Measurements from ENCODE around the gene PHIP. TPM values are rescaled to one million over a fixed set of nuclear protein-coding genes. Genes with fewer than 3 reads are reported as not detected.

The PHIP gene
- total and polyA plus RNA-seq, 10 of the 15 experiments (the other 5 are each of a cell fraction or from before 2014, with no cell fraction given) = 8.5 to 34.6 (median 17.9) TPM

DNA sequence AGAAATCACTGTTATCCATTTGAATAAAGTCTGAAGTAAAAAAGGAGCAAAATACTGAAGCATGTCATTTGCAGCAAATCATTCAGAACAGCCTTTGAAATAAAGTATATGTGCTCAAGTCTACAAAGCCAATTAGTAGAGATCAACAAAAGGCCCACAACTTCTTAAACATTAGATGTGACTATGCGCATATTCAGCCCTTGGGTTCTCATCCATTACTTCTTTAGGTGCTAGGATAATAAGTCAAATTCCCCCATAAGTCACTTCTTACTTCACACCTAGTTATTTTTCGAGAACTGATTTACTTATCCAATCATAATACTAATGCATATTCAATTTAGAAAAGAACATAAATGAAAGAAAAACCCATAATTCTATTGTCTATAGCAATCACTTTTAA, 31.0 kb downstream of the PHIP start:
- no peaks in the 10 kb centered on the region; the same call in none of the 2 replicates for H3K79me2 ChIP-seq (ENCODE audit: control insufficient read depth, insufficient read depth, low read length)
- CTCF ChIA-PET = no interaction called here
- no peak for FAIRE-seq
- no peaks in the 10 kb centered on the region; the same call in 2 of the 3 replicates for H3K9me3 ChIP-seq (replicated peaks; ENCODE audit: control insufficient read depth, insufficient read depth, low read length)
- in situ Hi-C loops (cut with MboI) = no loop called here
- RAD21 ChIA-PET (ENCODE audit: unreplicated experiment) = no interaction called here
- H3K4me2 ChIP-seq (ENCODE audit: control insufficient read depth, insufficient read depth) = no peak overlapping the region
- H3K27me3 ChIP-seq (replicated peaks in 1 of 2; ENCODE audit: control insufficient read depth in 2 of 2, insufficient read depth in 2 of 2, low read length in 1 of 2) = no peaks in the 10 kb centered on the region
- H4K20me1 ChIP-seq (ENCODE audit: control insufficient read depth, insufficient read depth) = no peaks in the 10 kb centered on the region
- no TSS peak for BruUV-seq (replicated peaks)
- POLR2A ChIA-PET = no interaction called here
- DNase-seq (ENCODE audit: low read depth, low spot score) = no peak
- WGBS (ENCODE audit: insufficient coverage, insufficient replicate concordance, low lambda C conversion rate, missing lambda C conversion rate) = 95% methylated on average over 2 of the region's 2 CpGs
- H3K36me3 ChIP-seq (ENCODE audit: control insufficient read depth in 2 of 2, insufficient read depth in 2 of 2, low read length in 1 of 2) = peaks cover under 1 to 3% of the 10 kb centered on the region in 2 experiments; a peak in 2 of 4 replicates
- intact Hi-C loops (cut with micrococcal nuclease; ENCODE audit: unreplicated experiment) = no loop called here
- no peak overlapping the region for H3K27ac ChIP-seq (ENCODE audit: control insufficient read depth, insufficient read depth)
- H3K4me1 ChIP-seq (ENCODE audit: control insufficient read depth, insufficient read depth, low read length) = peaks cover 8% of the 10 kb centered on the region; the same call in 1 of the 2 replicates
- no peak for ATAC-seq
- no peak overlapping the region for H3K4me3 ChIP-seq
- no peak overlapping the region for H3K9ac ChIP-seq (ENCODE audit: control insufficient read depth, insufficient read depth, low read length)
- TF ChIP-seq SREBF1 (IDR thresholded peaks at IDR 0.05; ENCODE audit: low read length) (no peak), NFIC (IDR thresholded peaks at IDR 0.05; ENCODE audit: low read depth, low read length) (no peak), MEF2B (IDR thresholded peaks at IDR 0.05; ENCODE audit: partially characterized antibody, poor library complexity, severe bottlenecking) (no peak), NR2C1 (IDR thresholded peaks at IDR 0.05) (no peak), HDAC6 (IDR thresholded peaks at IDR 0.05; ENCODE audit: unreplicated experiment) (no peak), EED (IDR thresholded peaks at IDR 0.05; ENCODE audit: low read depth) (no peak), ZBED1 (IDR thresholded peaks at IDR 0.05; ENCODE audit: borderline replicate concordance) (no peak), BMI1 (IDR thresholded peaks at IDR 0.05; ENCODE audit: borderline replicate concordance) (no peak), HDGF (IDR thresholded peaks at IDR 0.05) (no peak), IKZF2 (IDR thresholded peaks at IDR 0.05) (no peak), SP1 (IDR thresholded peaks at IDR 0.05; ENCODE audit: low read depth, low read length) (no peak), ZNF217 (IDR thresholded peaks at IDR 0.05) (no peak)
- TF ChIP-seq, protein P1, sequence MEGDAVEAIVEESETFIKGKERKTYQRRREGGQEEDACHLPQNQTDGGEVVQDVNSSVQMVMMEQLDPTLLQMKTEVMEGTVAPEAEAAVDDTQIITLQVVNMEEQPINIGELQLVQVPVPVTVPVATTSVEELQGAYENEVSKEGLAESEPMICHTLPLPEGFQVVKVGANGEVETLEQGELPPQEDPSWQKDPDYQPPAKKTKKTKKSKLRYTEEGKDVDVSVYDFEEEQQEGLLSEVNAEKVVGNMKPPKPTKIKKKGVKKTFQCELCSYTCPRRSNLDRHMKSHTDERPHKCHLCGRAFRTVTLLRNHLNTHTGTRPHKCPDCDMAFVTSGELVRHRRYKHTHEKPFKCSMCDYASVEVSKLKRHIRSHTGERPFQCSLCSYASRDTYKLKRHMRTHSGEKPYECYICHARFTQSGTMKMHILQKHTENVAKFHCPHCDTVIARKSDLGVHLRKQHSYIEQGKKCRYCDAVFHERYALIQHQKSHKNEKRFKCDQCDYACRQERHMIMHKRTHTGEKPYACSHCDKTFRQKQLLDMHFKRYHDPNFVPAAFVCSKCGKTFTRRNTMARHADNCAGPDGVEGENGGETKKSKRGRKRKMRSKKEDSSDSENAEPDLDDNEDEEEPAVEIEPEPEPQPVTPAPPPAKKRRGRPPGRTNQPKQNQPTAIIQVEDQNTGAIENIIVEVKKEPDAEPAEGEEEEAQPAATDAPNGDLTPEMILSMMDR (IDR thresholded peaks at IDR 0.05 in 2 of 3, conservative IDR thresholded peaks at IDR 0.05 in 1 of 3; ENCODE audit: control insufficient read depth in 2 of 3, extremely low read depth in 1 of 3, insufficient read depth in 1 of 3, low read depth in 3 of 3, low read length in 3 of 3) = no peak
- TF ChIP-seq, protein P2, sequence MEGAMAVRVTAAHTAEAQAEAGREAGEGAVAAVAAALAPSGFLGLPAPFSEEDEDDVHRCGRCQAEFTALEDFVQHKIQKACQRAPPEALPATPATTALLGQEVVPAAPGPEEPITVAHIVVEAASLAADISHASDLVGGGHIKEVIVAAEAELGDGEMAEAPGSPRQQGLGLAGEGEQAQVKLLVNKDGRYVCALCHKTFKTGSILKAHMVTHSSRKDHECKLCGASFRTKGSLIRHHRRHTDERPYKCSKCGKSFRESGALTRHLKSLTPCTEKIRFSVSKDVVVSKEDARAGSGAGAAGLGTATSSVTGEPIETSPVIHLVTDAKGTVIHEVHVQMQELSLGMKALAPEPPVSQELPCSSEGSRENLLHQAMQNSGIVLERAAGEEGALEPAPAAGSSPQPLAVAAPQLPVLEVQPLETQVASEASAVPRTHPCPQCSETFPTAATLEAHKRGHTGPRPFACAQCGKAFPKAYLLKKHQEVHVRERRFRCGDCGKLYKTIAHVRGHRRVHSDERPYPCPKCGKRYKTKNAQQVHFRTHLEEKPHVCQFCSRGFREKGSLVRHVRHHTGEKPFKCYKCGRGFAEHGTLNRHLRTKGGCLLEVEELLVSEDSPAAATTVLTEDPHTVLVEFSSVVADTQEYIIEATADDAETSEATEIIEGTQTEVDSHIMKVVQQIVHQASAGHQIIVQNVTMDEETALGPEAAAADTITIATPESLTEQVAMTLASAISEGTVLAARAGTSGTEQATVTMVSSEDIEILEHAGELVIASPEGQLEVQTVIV (IDR thresholded peaks at IDR 0.05; ENCODE audit: borderline replicate concordance, partially characterized antibody) = no peak
- H2AFZ ChIP-seq (ENCODE audit: control insufficient read depth, low read depth, low read length) = no peak overlapping the region
- SMC1A ChIA-PET (ENCODE audit: uncharacterized antibody, unreplicated experiment) = interaction anchor here (1.3 kb wide), 1 partner anchor 24 kb away, joined by 3 read pairs; no protein-coding TSS in a partner anchor

Measured in GM12878 (cell line).